MM.1S (cell line): ENCODE results near the gene IL1RAP.
"Not testable (repeated sequence)": the region's sequence is repeated elsewhere in the genome, so short reads cannot be mapped to it uniquely, and the experiment has no call there.

Experiments
- DNase-seq: peaks from one replicate; pipeline ENCODE4 v3.0.0-alpha.2; 2015
- H2AFZ ChIP-seq: fragments of 300-600 bp; sonication (generic); 2 replicates; pipeline ENCODE4 v1.6.0; 2016; ENCODE audit warnings: antibody characterized with exemption, low read length
- H3F3A ChIP-seq: fragments of 300-600 bp; sonication (generic); 2 replicates; pipeline ENCODE4 v1.6.1; 2016; ENCODE audit warnings: mild to moderate bottlenecking, antibody characterized with exemption, low read length, moderate library complexity, mixed read lengths; ENCODE audit not compliant: insufficient read depth
- H3K27ac ChIP-seq: fragments of 300-600 bp; sonication (generic); 2 replicates; pipeline ENCODE4 v1.5.1; 2016; ENCODE audit warnings: mild to moderate bottlenecking, low read length
- H3K27me3 ChIP-seq: fragments of 300-600 bp; sonication (generic); replicated peaks from 2 replicates; pipeline ENCODE4 v1.6.0; 2016; ENCODE audit warnings: low read length; ENCODE audit not compliant: insufficient read depth
- H3K36me3 ChIP-seq: fragments of 300-600 bp; sonication (generic); replicated peaks from 2 replicates; pipeline ENCODE4 v1.6.1; 2016; ENCODE audit warnings: mild to moderate bottlenecking, low read length, mixed read lengths; ENCODE audit not compliant: insufficient read depth
- H3K4me1 ChIP-seq: fragments of 300-600 bp; sonication (generic); 2 replicates; pipeline ENCODE4 v1.6.1; 2016; ENCODE audit warnings: low read length, mixed read lengths
- H3K4me2 ChIP-seq: fragments of 300-600 bp; sonication (generic); 2 replicates; pipeline ENCODE4 v1.6.0; 2016; ENCODE audit warnings: low read depth, low read length
- H3K4me3 ChIP-seq: fragments of 300-600 bp; sonication (generic); 2 replicates; pipeline ENCODE4 v1.5.1; 2016; ENCODE audit warnings: low read length, mixed read lengths
- H3K79me2 ChIP-seq: fragments of 300-600 bp; sonication (generic); 2 replicates; pipeline ENCODE4 v1.6.1; 2016; ENCODE audit warnings: mixed run types, low read length, mixed read lengths
- H3K9ac ChIP-seq: fragments of 300-600 bp; sonication (generic); 2 replicates; pipeline ENCODE4 v1.6.1; 2016; ENCODE audit warnings: low read length, mixed read lengths
- H3K9me2 ChIP-seq: fragments of 300-600 bp; sonication (generic); replicated peaks from 2 replicates; pipeline ENCODE4 v1.6.1; 2016; ENCODE audit warnings: mild to moderate bottlenecking, low read length, mixed read lengths; ENCODE audit not compliant: insufficient read depth
- H3K9me3 ChIP-seq: fragments of 300-600 bp; sonication (generic); replicated peaks from 2 replicates; pipeline ENCODE4 v1.6.1; 2016; ENCODE audit warnings: mild to moderate bottlenecking, low read length, mixed read lengths; ENCODE audit not compliant: insufficient read depth
- H4K20me1 ChIP-seq: fragments of 300-600 bp; sonication (generic); 2 replicates; pipeline ENCODE4 v1.6.1; 2016; ENCODE audit warnings: mild to moderate bottlenecking, low read length, moderate library complexity, mixed read lengths; ENCODE audit not compliant: insufficient read depth
- CTCF ChIP-seq: fragments of 300-600 bp; sonication (generic); IDR thresholded peaks from 2 replicates; pipeline ENCODE4 v1.5.1; 2016; ENCODE audit warnings: antibody characterized with exemption, low read length, mixed read lengths
- EZH2 ChIP-seq: fragments of 300-600 bp; sonication (generic); optimal IDR thresholded peaks from 2 replicates; pipeline ENCODE3; 2017; ENCODE audit warnings: low read depth, mild to moderate bottlenecking, antibody characterized with exemption, low read length, mixed read lengths

Gene IL1RAP, protein sequence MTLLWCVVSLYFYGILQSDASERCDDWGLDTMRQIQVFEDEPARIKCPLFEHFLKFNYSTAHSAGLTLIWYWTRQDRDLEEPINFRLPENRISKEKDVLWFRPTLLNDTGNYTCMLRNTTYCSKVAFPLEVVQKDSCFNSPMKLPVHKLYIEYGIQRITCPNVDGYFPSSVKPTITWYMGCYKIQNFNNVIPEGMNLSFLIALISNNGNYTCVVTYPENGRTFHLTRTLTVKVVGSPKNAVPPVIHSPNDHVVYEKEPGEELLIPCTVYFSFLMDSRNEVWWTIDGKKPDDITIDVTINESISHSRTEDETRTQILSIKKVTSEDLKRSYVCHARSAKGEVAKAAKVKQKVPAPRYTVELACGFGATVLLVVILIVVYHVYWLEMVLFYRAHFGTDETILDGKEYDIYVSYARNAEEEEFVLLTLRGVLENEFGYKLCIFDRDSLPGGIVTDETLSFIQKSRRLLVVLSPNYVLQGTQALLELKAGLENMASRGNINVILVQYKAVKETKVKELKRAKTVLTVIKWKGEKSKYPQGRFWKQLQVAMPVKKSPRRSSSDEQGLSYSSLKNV

DNA sequence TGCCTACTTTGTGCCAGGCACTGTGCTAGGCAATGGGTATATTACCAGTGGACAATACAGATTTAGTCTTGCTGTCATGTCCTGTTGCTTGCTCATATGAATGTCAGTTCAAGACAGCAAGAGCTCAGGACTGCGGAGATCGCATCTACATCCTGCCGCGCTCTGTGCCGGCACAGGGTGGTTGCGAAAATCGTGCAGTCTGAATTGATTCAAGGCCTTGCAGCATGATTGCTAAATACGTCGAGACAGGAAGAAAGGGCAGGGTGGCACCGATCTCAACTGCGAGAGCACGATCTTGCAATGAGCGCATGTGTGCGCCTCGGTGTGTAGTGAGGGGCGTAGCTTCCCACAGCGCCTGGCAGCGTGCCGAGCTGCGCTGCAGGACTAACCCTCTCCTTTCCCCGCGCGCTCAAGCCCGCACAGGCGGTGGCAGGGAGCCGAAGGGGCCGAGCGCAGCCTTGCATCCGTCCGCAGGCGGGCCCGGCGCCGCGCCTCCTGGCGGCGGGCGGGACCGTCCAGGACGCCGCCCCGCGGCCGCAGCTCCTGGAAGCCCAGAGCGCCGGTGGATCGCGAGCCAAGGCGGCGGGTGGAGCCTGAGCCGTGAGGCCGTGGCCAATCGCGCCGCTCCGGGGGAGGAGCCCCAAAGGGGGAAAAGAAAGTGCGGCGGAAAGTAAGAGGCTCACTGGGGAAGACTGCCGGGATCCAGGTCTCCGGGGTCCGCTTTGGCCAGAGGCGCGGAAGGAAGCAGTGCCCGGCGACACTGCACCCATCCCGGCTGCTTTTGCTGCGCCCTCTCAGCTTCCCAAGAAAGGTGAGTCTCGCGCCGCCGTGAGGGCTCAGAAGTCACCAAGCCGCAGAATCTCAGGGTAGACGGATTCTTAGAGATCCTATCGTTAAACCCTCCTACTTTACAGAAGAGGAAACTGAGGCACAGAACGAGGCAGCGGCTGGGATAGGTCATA is at the start of gene IL1RAP:
TSS of gene IL1RAP (plus strand) at position 677 of the 962 bp plus-strand sequence. CDS start 50,205 bp downstream, outside the sequence.
- Histone ChIP-seq H2AFZ (peak within 1 kb of the TSS; percentile 87), H3K36me3 (no peaks in the 10 kb centered on the region), H3K9ac (peak within 1 kb of the TSS; percentile 41; the same call in 1 of the 2 replicates), H3K4me1 (peaks cover 20% of the 10 kb centered on the region), H3K9me3 (no peaks in the 10 kb centered on the region), H4K20me1 (no peaks in the 10 kb centered on the region), H3K4me3 (peak within 1 kb of the TSS; percentile 77), H3K79me2 (no peaks in the 10 kb centered on the region), H3F3A (peaks cover 16% of the 10 kb centered on the region), H3K4me2 (peak within 1 kb of the TSS; percentile 89), H3K27ac (peak within 1 kb of the TSS; percentile 13; the same call in 1 of the 2 replicates), H3K9me2 (no peaks in the 10 kb centered on the region), H3K27me3 (no peaks in the 10 kb centered on the region)
- TF ChIP-seq CTCF (peak; percentile 43), EZH2 (no peak)
- peak; percentile 96 for DNase-seq

- Histone ChIP-seq H4K20me1 (no peaks in the 10 kb centered on the region), H3F3A (no peaks in the 10 kb centered on the region), H3K9ac (no peak overlapping the region), H3K9me3 (no peaks in the 10 kb centered on the region), H3K27ac (no peak overlapping the region), H3K4me3 (no peak overlapping the region), H3K9me2 (no peaks in the 10 kb centered on the region), H3K36me3 (no peaks in the 10 kb centered on the region), H3K4me1 (no peaks in the 10 kb centered on the region), H2AFZ (no peak overlapping the region), H3K79me2 (no peaks in the 10 kb centered on the region), H3K4me2 (no peak overlapping the region), H3K27me3 (no peaks in the 10 kb centered on the region)
- no peak for DNase-seq
- TF ChIP-seq CTCF (no peak), EZH2 (no peak)
Observed at GRCh38 chr3:190467922-190468321, 46.0 kb upstream of the IL1RAP start.

GRCh38 chr3:190473261-190473660 is 40.6 kb upstream of the IL1RAP start:
- H3K4me2 ChIP-seq, H3K9me3 ChIP-seq, H3K27me3 ChIP-seq, H3F3A ChIP-seq, H3K9ac ChIP-seq, H3K79me2 ChIP-seq, DNase-seq, H3K27ac ChIP-seq, H3K4me3 ChIP-seq, H3K36me3 ChIP-seq, H2AFZ ChIP-seq, H3K9me2 ChIP-seq, H4K20me1 ChIP-seq, H3K4me1 ChIP-seq: not testable (repeated sequence)
